Muscle of leg (tissue), 11 donors: ENCODE measurements around the gene FAM236B. TPM values are rescaled to one million over a fixed set of nuclear protein-coding genes. Genes with fewer than 3 reads are reported as not detected.
"Not testable (repeated sequence)": the region's sequence is repeated elsewhere in the genome, so short reads cannot be mapped to it uniquely, and the experiment has no call there.

Experiments used
- DNase-seq: peaks from one replicate; pipeline ENCODE4 v3.0.0; 2013
- H3K27ac ChIP-seq: one replicate; pipeline ENCODE4 v1.5.1; 2013; ENCODE audit warnings: mild to moderate bottlenecking, low read length, control low read depth
- H3K27me3 ChIP-seq: one replicate; pipeline ENCODE4 v1.6.1; 2013; ENCODE audit warnings: low read length; ENCODE audit not compliant: control insufficient read depth, insufficient read depth
- H3K36me3 ChIP-seq: one replicate; pipeline ENCODE4 v1.6.1; 2013; ENCODE audit warnings: low read length; ENCODE audit not compliant: control insufficient read depth, insufficient read depth
- H3K4me1 ChIP-seq: one replicate; pipeline ENCODE4 v1.6.1; 2013; ENCODE audit warnings: low read length; ENCODE audit not compliant: control insufficient read depth, insufficient read depth
- H3K4me3 ChIP-seq: one replicate; pipeline ENCODE4 v1.5.1; 2013; ENCODE audit warnings: low read length, control low read depth
- H3K9me3 ChIP-seq: replicated peaks from 2 replicates; pipeline ENCODE4 v1.6.1; 2013; ENCODE audit warnings: low read depth, low read length; ENCODE audit not compliant: control insufficient read depth
- WGBS: methylation state at CpG from one replicate; pipeline ENCODE4 v1.1.5; 2013; ENCODE audit warnings: missing lambda C conversion rate; ENCODE audit not compliant: insufficient coverage; 5-methylcytosine and 5-hydroxymethylcytosine counted together
- polyA plus RNA-seq, 8 donors: library from polyadenylated mRNA; unstranded; fragments of 120-200 nt; gene quantifications; one replicate each; pipeline versions ENCODE4 v1.2.1 to v1.2.3, GENCODE V29; 2013; ENCODE audit warnings: inconsistent platforms in 1 of 8, low replicate concordance in 1 of 8; ENCODE audit not compliant: insufficient read length in 8 of 8, insufficient read depth in 1 of 8
- total RNA-seq: library from RNA; stranded (reverse); fragments of 120-200 nt; gene quantifications from one replicate; pipeline ENCODE4 v1.2.4, GENCODE V29; 2013

FAM236B gene
- total and polyA plus RNA-seq, 9 donors, result not detected

DNA sequence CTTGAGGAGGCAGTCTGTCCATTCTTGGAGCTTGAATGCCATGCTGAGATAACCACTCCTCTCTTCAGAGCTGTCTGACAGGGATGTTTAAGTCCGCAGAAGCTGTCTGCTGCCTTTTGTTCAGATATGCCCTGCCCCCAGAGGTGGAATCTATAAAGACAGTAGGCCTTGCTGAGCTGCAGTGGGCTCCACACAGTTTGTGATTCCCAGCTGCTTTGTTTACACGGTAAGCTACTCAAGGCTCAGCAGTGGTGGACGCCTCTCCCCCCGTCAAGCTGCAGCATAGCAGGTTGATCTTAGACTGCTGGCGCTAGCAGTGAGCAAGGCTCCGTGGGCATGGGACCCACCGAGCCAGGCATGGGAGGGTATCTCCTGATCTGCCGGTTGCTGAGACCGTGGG lies 22.0 kb downstream of the FAM236B start:
- H3K4me1 ChIP-seq, H3K27ac ChIP-seq, H3K4me3 ChIP-seq, DNase-seq, H3K36me3 ChIP-seq, H3K9me3 ChIP-seq, H3K27me3 ChIP-seq: not testable (repeated sequence)
- WGBS, result no CpG with 5 or more reads among the region's 9 CpGs

DNA sequence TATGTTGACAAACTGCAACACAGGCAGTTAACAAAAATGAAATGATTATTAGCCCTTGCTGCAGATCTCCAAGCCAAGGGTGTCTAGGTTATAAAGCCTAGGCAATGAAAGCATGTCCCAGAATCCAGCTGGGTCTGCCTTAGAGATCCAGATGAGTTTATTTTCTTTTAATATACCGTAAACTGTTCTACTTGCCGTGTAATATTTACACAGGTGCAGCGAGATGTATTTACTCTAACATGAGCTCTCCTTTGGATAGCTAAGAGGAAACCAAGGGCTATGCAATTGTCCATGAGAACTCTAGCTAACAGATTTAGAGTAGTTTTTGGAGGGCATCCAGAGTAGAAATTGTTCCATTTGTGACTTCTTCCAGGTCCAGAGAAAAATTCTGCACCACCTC lies 33.9 kb downstream of the FAM236B start:
- WGBS, result no CpG with 5 or more reads among the region's 3 CpGs
- not testable (repeated sequence) for H3K27me3 ChIP-seq, H3K4me1 ChIP-seq, H3K36me3 ChIP-seq, H3K27ac ChIP-seq, H3K9me3 ChIP-seq, DNase-seq, H3K4me3 ChIP-seq

DNA sequence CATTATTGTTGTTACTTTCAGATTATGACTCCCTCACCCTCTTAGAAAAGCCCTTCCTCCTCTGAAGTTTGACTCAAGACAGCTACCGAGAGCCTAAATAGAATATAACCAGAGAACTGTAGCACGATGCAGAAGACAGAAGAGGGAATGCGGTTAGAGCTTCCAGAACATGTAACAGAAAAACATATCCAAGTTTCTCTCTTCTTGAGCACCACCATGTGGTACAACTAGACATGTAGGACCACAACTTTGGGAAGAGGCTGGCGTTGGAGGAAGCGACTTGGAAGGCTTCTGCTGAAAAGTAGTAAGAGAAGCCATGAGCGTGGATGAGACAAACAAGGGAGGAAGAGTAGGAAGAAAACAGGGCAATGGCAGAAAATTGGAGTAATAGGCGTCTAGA lies 36.9 kb downstream of the FAM236B start:
- no CpG with 5 or more reads among the region's 7 CpGs for WGBS
- not testable (repeated sequence) for DNase-seq, H3K9me3 ChIP-seq, H3K27me3 ChIP-seq, H3K36me3 ChIP-seq, H3K27ac ChIP-seq, H3K4me1 ChIP-seq, H3K4me3 ChIP-seq

DNA sequence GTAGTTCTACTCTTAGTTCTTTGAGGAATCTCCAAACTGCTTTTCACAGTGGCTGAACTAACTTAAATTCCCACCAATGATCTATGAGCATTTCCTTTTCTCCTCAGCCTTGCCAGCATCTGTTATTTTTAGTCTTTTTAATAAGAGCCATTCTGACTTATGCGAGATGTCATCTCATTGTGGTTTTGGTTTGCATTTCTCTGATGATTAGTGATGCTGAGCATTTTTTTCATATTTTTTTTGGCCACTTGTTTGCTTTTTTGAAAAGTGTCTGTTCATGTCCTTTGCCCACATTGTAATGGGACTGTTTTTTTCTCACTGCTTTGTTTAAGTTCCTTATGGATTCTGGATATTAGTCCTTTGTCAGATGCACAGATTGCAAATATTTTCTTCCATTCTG lies 46.9 kb downstream of the FAM236B start:
- Histone ChIP-seq H3K36me3 (no peaks in the 10 kb centered on the region), H3K4me1 (no peaks in the 10 kb centered on the region), H3K27me3 (peaks cover 4% of the 10 kb centered on the region), H3K27ac (no peak overlapping the region), H3K4me3 (no peak overlapping the region), H3K9me3 (no peaks in the 10 kb centered on the region)
- WGBS, result no CpG with 5 or more reads among the region's 1 CpG
- DNase-seq, result no peak

DNA sequence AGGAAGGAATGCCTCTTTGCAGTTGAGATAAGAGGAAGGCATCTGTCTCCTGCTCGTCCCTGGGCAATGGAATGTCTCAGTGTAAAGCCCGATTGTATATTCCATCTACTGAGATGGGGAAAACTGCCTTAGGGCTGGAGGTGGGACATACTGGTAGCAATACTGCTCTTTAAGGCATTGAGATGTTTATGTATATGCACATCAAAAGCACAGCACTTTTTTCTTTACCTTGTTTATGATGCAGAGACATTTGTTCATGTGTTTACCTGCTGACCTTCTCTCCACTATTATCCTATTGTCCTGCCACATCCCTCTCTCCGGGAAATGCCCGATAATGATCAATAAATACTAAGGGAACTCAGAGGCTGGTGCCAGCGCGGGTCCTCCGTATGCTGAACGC lies 48.8 kb downstream of the FAM236B start:
- 67% methylated on average over 6 of the region's 8 CpGs for WGBS
- H3K36me3 ChIP-seq, H3K4me1 ChIP-seq, H3K4me3 ChIP-seq, H3K27ac ChIP-seq, H3K9me3 ChIP-seq, H3K27me3 ChIP-seq, DNase-seq: not testable (repeated sequence)

Other genes with a start within 250 kb of the FAM236B start
- gene HDAC8, start 209.8 kb downstream of the FAM236B start, total RNA-seq, result 19.1 TPM
- 10 to 100 TPM; 15.4 to 22.0 (median 17.3) TPM for gene HDAC8, start 209.8 kb downstream of the FAM236B start, polyA plus RNA-seq
- gene PHKA1, start 68.4 kb downstream of the FAM236B start, total RNA-seq, result 2.7 TPM
- 1 to 10 TPM; 2.0 to 3.8 (median 3.1) TPM for gene PHKA1, start 68.4 kb downstream of the FAM236B start, polyA plus RNA-seq
- 0.22 TPM for gene DMRTC1B, start 5.8 kb downstream of the FAM236B start, total RNA-seq
- gene DMRTC1B, start 5.8 kb downstream of the FAM236B start, polyA plus RNA-seq, result 1 to 10 TPM in 2 of 8 donors, under 1 TPM in 6; 0.43 to 1.0 (median 0.80) TPM
- not detected for gene FAM236D, start 25.6 kb upstream of the FAM236B start, total RNA-seq
- gene FAM236D, start 25.6 kb upstream of the FAM236B start, polyA plus RNA-seq, result not detected
- not detected for gene FAM236C, start 130.0 kb upstream of the FAM236B start, total RNA-seq
- not detected for gene FAM236C, start 130.0 kb upstream of the FAM236B start, polyA plus RNA-seq
- gene FAM236A, start 155.5 kb upstream of the FAM236B start, total RNA-seq, result not detected
- under 1 TPM in 1 of 8 donors, not detected in 7; 0.45 TPM for gene FAM236A, start 155.5 kb upstream of the FAM236B start, polyA plus RNA-seq
- gene DMRTC1, start 161.2 kb upstream of the FAM236B start, total RNA-seq, result not detected
- gene DMRTC1, start 161.2 kb upstream of the FAM236B start, polyA plus RNA-seq, result under 1 TPM in 4 of 8 donors, not detected in 4; 0.10 to 0.23 (median 0.16) TPM
- 0.04 TPM for gene PABPC1L2B, start 220.3 kb upstream of the FAM236B start, total RNA-seq
- not detected for gene PABPC1L2B, start 220.3 kb upstream of the FAM236B start, polyA plus RNA-seq